ENCODE measurements around the gene CPPED1. TPM values are rescaled to one million over a fixed set of nuclear protein-coding genes. Genes with fewer than 3 reads are reported as not detected.

The CPPED1 gene
- total RNA-seq, 2 donors from 2014 or later = 8.4 to 14.7 TPM

- H3K9me3 ChIP-seq (ENCODE audit: control insufficient read depth, low read length) = no peaks in the 10 kb centered on the region
- H3K36me3 Mint-ChIP-seq (ENCODE audit: low read depth) = no peaks in the 10 kb centered on the region
- WGBS, 2 experiments (ENCODE audit: insufficient coverage in 1 of 2, insufficient read length in 1 of 2) = 94% methylated on average over 3 of the region's 3 CpGs; no CpG with 5 or more reads in 1 of the 2 experiments
- H3K4me3 ChIP-seq (ENCODE audit: low read length) = no peak overlapping the region
- no peak for DNase-seq
- H3K9me3 Mint-ChIP-seq = no peaks in the 10 kb centered on the region
- no peaks in the 10 kb centered on the region for H3K27me3 Mint-ChIP-seq (ENCODE audit: insufficient read depth)
- H3K4me1 Mint-ChIP-seq = no peaks in the 10 kb centered on the region
- H3K9ac ChIP-seq (ENCODE audit: extremely low read depth, low read length, poor library complexity, severe bottlenecking) = no peak overlapping the region
- TF ChIP-seq CTCF (conservative IDR thresholded peaks at IDR 0.05) = no peak
- H3K27ac Mint-ChIP-seq = no peak overlapping the region
- no peaks in the 10 kb centered on the region for H3K36me3 ChIP-seq (ENCODE audit: control insufficient read depth, insufficient read depth, low read length)
- H3K4me1 ChIP-seq (ENCODE audit: control insufficient read depth, insufficient read depth, low read length) = no peaks in the 10 kb centered on the region
- H3K27ac ChIP-seq (ENCODE audit: low read depth, low read length) = no peak overlapping the region
- H3K4me3 Mint-ChIP-seq = no peak overlapping the region
- no peaks in the 10 kb centered on the region for H3K27me3 ChIP-seq (ENCODE audit: control insufficient read depth, insufficient read depth, low read length, poor library complexity, severe bottlenecking)
Observed at GRCh38 chr16:12845282-12845681, 41.6 kb upstream of the CPPED1 start.

- H3K9me3 Mint-ChIP-seq = peaks cover 2% of the 10 kb centered on the region
- no peak overlapping the region for H3K27ac ChIP-seq (ENCODE audit: low read depth, low read length)
- H3K36me3 ChIP-seq (ENCODE audit: control insufficient read depth, insufficient read depth, low read length) = no peaks in the 10 kb centered on the region
- DNase-seq = no peak
- H3K4me1 Mint-ChIP-seq = no peaks in the 10 kb centered on the region
- no peaks in the 10 kb centered on the region for H3K4me1 ChIP-seq (ENCODE audit: control insufficient read depth, insufficient read depth, low read length)
- no peaks in the 10 kb centered on the region for H3K27me3 ChIP-seq (ENCODE audit: control insufficient read depth, insufficient read depth, low read length, poor library complexity, severe bottlenecking)
- H3K9me3 ChIP-seq (ENCODE audit: control insufficient read depth, low read length) = no peaks in the 10 kb centered on the region
- no peak overlapping the region for H3K9ac ChIP-seq (ENCODE audit: extremely low read depth, low read length, poor library complexity, severe bottlenecking)
- H3K36me3 Mint-ChIP-seq (ENCODE audit: low read depth) = no peaks in the 10 kb centered on the region
- TF ChIP-seq CTCF (conservative IDR thresholded peaks at IDR 0.05) = no peak
- no peak overlapping the region for H3K27ac Mint-ChIP-seq
- no peak overlapping the region for H3K4me3 ChIP-seq (ENCODE audit: low read length)
- H3K4me3 Mint-ChIP-seq = no peak overlapping the region
- no peaks in the 10 kb centered on the region for H3K27me3 Mint-ChIP-seq (ENCODE audit: insufficient read depth)
Observed at GRCh38 chr16:12837756-12838155, 34.1 kb upstream of the CPPED1 start.

- 92 to 93% methylated on average over 1 of the region's 1 CpG for WGBS, 2 experiments (ENCODE audit: insufficient coverage in 1 of 2, insufficient read length in 1 of 2)
- H3K9ac ChIP-seq (ENCODE audit: extremely low read depth, low read length, poor library complexity, severe bottlenecking) = no peak overlapping the region
Observed at GRCh38 chr16:12837291-12837690, 33.6 kb upstream of the CPPED1 start.

More at GRCh38 chr16:12837291-12837690, 33.6 kb upstream of the CPPED1 start:
- Mint-ChIP-seq H3K4me3 (no peak overlapping the region), H3K27ac (no peak overlapping the region), H3K36me3 (ENCODE audit: low read depth) (no peaks in the 10 kb centered on the region), H3K4me1 (no peaks in the 10 kb centered on the region), H3K9me3 (peaks cover 2% of the 10 kb centered on the region), H3K27me3 (ENCODE audit: insufficient read depth) (no peaks in the 10 kb centered on the region)
- Histone ChIP-seq H3K4me3 (ENCODE audit: low read length) (no peak overlapping the region), H3K27ac (ENCODE audit: low read depth, low read length) (no peak overlapping the region), H3K4me1 (ENCODE audit: control insufficient read depth, insufficient read depth, low read length) (no peaks in the 10 kb centered on the region), H3K36me3 (ENCODE audit: control insufficient read depth, insufficient read depth, low read length) (no peaks in the 10 kb centered on the region), H3K9me3 (ENCODE audit: control insufficient read depth, low read length) (no peaks in the 10 kb centered on the region), H3K27me3 (ENCODE audit: control insufficient read depth, insufficient read depth, low read length, poor library complexity, severe bottlenecking) (no peaks in the 10 kb centered on the region)
- TF ChIP-seq CTCF (conservative IDR thresholded peaks at IDR 0.05) = no peak
- DNase-seq = no peak

Data from endodermal cell (in vitro differentiated cells).